Measurements from ENCODE around the gene BMP4.

BMP4 gene

GRCh38 chr14:53927171-53927570 lies 29.5 kb downstream of the BMP4 start:
- Histone ChIP-seq H3K56ac (ENCODE audit: low read length) (no peak overlapping the region), H4K5ac (ENCODE audit: low read length) (no peak overlapping the region), H3K4me1 (ENCODE audit: control insufficient read depth, low read depth, low read length) (no peaks in the 10 kb centered on the region), H3K79me1 (ENCODE audit: low read length) (no peaks in the 10 kb centered on the region), H3K9ac (ENCODE audit: low read length) (no peak overlapping the region), H2BK120ac (ENCODE audit: low read depth, low read length) (no peak overlapping the region), H3K27me3 (ENCODE audit: insufficient read depth, low read length, poor library complexity) (no peaks in the 10 kb centered on the region), H3K4me2 (ENCODE audit: low read length) (no peak overlapping the region), H4K8ac (ENCODE audit: low read depth, low read length) (peak overlapping the region; percentile 56), H3K4me3 (ENCODE audit: low read length) (no peak overlapping the region), H2BK5ac (ENCODE audit: low read length) (no peak overlapping the region), H3K23ac (ENCODE audit: low read length) (no peak overlapping the region), H3K36me3 (ENCODE audit: control insufficient read depth, insufficient read depth, low read length) (no peaks in the 10 kb centered on the region), H3K4ac (ENCODE audit: low read depth, low read length) (no peak overlapping the region), H3K18ac (ENCODE audit: low read length) (no peak overlapping the region), H3K27ac (ENCODE audit: low read depth, low read length) (no peak overlapping the region), H3K79me2 (ENCODE audit: control insufficient read depth, insufficient read depth, low read length) (no peaks in the 10 kb centered on the region), H2AK5ac (ENCODE audit: low read length) (no peak overlapping the region), H2BK15ac (replicated peaks; ENCODE audit: low read depth) (no peak overlapping the region)
- no CpG with 5 or more reads among the region's 5 CpGs for WGBS (ENCODE audit: extremely low coverage, insufficient coverage, low lambda C conversion rate)
- peak; percentile 87 for DNase-seq

- no peak overlapping the region for H3K4me2 ChIP-seq (ENCODE audit: low read length)
Observed at GRCh38 chr14:53925201-53925766, 31.3 kb downstream of the BMP4 start.

GRCh38 chr14:53924753-53925152 lies 31.9 kb downstream of the BMP4 start:
- Histone ChIP-seq H4K5ac (ENCODE audit: low read length) (no peak overlapping the region), H2BK15ac (replicated peaks; ENCODE audit: low read depth) (no peak overlapping the region), H3K4me3 (ENCODE audit: low read length) (no peak overlapping the region), H3K4me2 (ENCODE audit: low read length) (no peak overlapping the region), H3K18ac (ENCODE audit: low read length) (no peak overlapping the region), H3K27ac (ENCODE audit: low read depth, low read length) (no peak overlapping the region), H3K36me3 (ENCODE audit: control insufficient read depth, insufficient read depth, low read length) (no peaks in the 10 kb centered on the region), H3K79me1 (ENCODE audit: low read length) (no peaks in the 10 kb centered on the region), H3K4me1 (ENCODE audit: control insufficient read depth, low read depth, low read length) (no peaks in the 10 kb centered on the region), H3K27me3 (ENCODE audit: insufficient read depth, low read length, poor library complexity) (no peaks in the 10 kb centered on the region), H2AK5ac (ENCODE audit: low read length) (no peak overlapping the region), H2BK120ac (ENCODE audit: low read depth, low read length) (no peak overlapping the region), H2BK5ac (ENCODE audit: low read length) (no peak overlapping the region), H3K9ac (ENCODE audit: low read length) (no peak overlapping the region), H3K56ac (ENCODE audit: low read length) (no peak overlapping the region), H3K23ac (ENCODE audit: low read length) (no peak overlapping the region), H4K8ac (ENCODE audit: low read depth, low read length) (no peak overlapping the region), H3K79me2 (ENCODE audit: control insufficient read depth, insufficient read depth, low read length) (no peaks in the 10 kb centered on the region), H3K4ac (ENCODE audit: low read depth, low read length) (no peak overlapping the region)
- no CpG with 5 or more reads among the region's 4 CpGs for whole genome bisulfite sequencing (ENCODE audit: extremely low coverage, insufficient coverage, low lambda C conversion rate)
- DNase-seq, result no peak

More at GRCh38 chr14:53925201-53925766, 31.3 kb downstream of the BMP4 start:
- no peaks in the 10 kb centered on the region for H3K4me1 ChIP-seq (ENCODE audit: control insufficient read depth, low read depth, low read length)
- H3K18ac ChIP-seq (ENCODE audit: low read length), result no peak overlapping the region
- H3K56ac ChIP-seq (ENCODE audit: low read length), result no peak overlapping the region
- no peaks in the 10 kb centered on the region for H3K79me2 ChIP-seq (ENCODE audit: control insufficient read depth, insufficient read depth, low read length)
- H3K27ac ChIP-seq (ENCODE audit: low read depth, low read length), result no peak overlapping the region
- no peaks in the 10 kb centered on the region for H3K36me3 ChIP-seq (ENCODE audit: control insufficient read depth, insufficient read depth, low read length)
- no peak overlapping the region for H3K9ac ChIP-seq (ENCODE audit: low read length)
- no peak overlapping the region for H2AK5ac ChIP-seq (ENCODE audit: low read length)
- H2BK15ac ChIP-seq (replicated peaks; ENCODE audit: low read depth), result peak overlapping the region; percentile 64
- H2BK120ac ChIP-seq (ENCODE audit: low read depth, low read length), result no peak overlapping the region
- H3K4ac ChIP-seq (ENCODE audit: low read depth, low read length), result no peak overlapping the region
- WGBS (ENCODE audit: extremely low coverage, insufficient coverage, low lambda C conversion rate), result no CpG with 5 or more reads among the region's 6 CpGs
- H4K5ac ChIP-seq (ENCODE audit: low read length), result no peak overlapping the region
- H3K4me3 ChIP-seq (ENCODE audit: low read length), result no peak overlapping the region
- H3K79me1 ChIP-seq (ENCODE audit: low read length), result no peaks in the 10 kb centered on the region
- H3K27me3 ChIP-seq (ENCODE audit: insufficient read depth, low read length, poor library complexity), result no peaks in the 10 kb centered on the region
- no peak for DNase-seq
- no peak overlapping the region for H3K23ac ChIP-seq (ENCODE audit: low read length)
- H4K8ac ChIP-seq (ENCODE audit: low read depth, low read length), result no peak overlapping the region
- no peak overlapping the region for H2BK5ac ChIP-seq (ENCODE audit: low read length)

- Histone ChIP-seq H3K4me2 (ENCODE audit: low read length) (no peak overlapping the region), H2BK15ac (replicated peaks; ENCODE audit: low read depth) (no peak overlapping the region), H4K8ac (ENCODE audit: low read depth, low read length) (no peak overlapping the region), H3K18ac (ENCODE audit: low read length) (no peak overlapping the region), H2BK120ac (ENCODE audit: low read depth, low read length) (no peak overlapping the region), H3K79me1 (ENCODE audit: low read length) (no peaks in the 10 kb centered on the region), H3K56ac (ENCODE audit: low read length) (no peak overlapping the region), H2AK5ac (ENCODE audit: low read length) (no peak overlapping the region), H3K23ac (ENCODE audit: low read length) (no peak overlapping the region), H3K27ac (ENCODE audit: low read depth, low read length) (no peak overlapping the region), H3K4me3 (ENCODE audit: low read length) (no peak overlapping the region), H3K79me2 (ENCODE audit: control insufficient read depth, insufficient read depth, low read length) (no peaks in the 10 kb centered on the region), H3K4ac (ENCODE audit: low read depth, low read length) (no peak overlapping the region), H4K5ac (ENCODE audit: low read length) (no peak overlapping the region), H3K27me3 (ENCODE audit: insufficient read depth, low read length, poor library complexity) (no peaks in the 10 kb centered on the region), H2BK5ac (ENCODE audit: low read length) (no peak overlapping the region), H3K9ac (ENCODE audit: low read length) (no peak overlapping the region), H3K36me3 (ENCODE audit: control insufficient read depth, insufficient read depth, low read length) (no peaks in the 10 kb centered on the region), H3K4me1 (ENCODE audit: control insufficient read depth, low read depth, low read length) (no peaks in the 10 kb centered on the region)
- WGBS (ENCODE audit: extremely low coverage, insufficient coverage, low lambda C conversion rate), result no CpG with 5 or more reads among the region's 3 CpGs
- DNase-seq, result peak; percentile 44
Observed at GRCh38 chr14:53921027-53921426, 35.6 kb downstream of the BMP4 start.

GRCh38 chr14:53916239-53916638 lies 40.4 kb downstream of the BMP4 start:
- no peak overlapping the region for H4K5ac ChIP-seq (ENCODE audit: low read length)
- H3K23ac ChIP-seq (ENCODE audit: low read length), result no peak overlapping the region
- H3K18ac ChIP-seq (ENCODE audit: low read length), result no peak overlapping the region
- no peaks in the 10 kb centered on the region for H3K79me1 ChIP-seq (ENCODE audit: low read length)
- no peak overlapping the region for H3K27ac ChIP-seq (ENCODE audit: low read depth, low read length)
- H3K79me2 ChIP-seq (ENCODE audit: control insufficient read depth, insufficient read depth, low read length), result no peaks in the 10 kb centered on the region
- no CpG with 5 or more reads among the region's 1 CpG for WGBS (ENCODE audit: extremely low coverage, insufficient coverage, low lambda C conversion rate)
- no peak overlapping the region for H2BK15ac ChIP-seq (replicated peaks; ENCODE audit: low read depth)
- H3K36me3 ChIP-seq (ENCODE audit: control insufficient read depth, insufficient read depth, low read length), result no peaks in the 10 kb centered on the region
- no peak overlapping the region for H3K4ac ChIP-seq (ENCODE audit: low read depth, low read length)
- no peak overlapping the region for H4K8ac ChIP-seq (ENCODE audit: low read depth, low read length)
- no peak overlapping the region for H2AK5ac ChIP-seq (ENCODE audit: low read length)
- no peak overlapping the region for H3K56ac ChIP-seq (ENCODE audit: low read length)
- no peaks in the 10 kb centered on the region for H3K4me1 ChIP-seq (ENCODE audit: control insufficient read depth, low read depth, low read length)
- no peak overlapping the region for H2BK120ac ChIP-seq (ENCODE audit: low read depth, low read length)
- H3K4me2 ChIP-seq (ENCODE audit: low read length), result no peak overlapping the region
- no peak overlapping the region for H3K4me3 ChIP-seq (ENCODE audit: low read length)
- H3K27me3 ChIP-seq (ENCODE audit: insufficient read depth, low read length, poor library complexity), result no peaks in the 10 kb centered on the region
- no peak overlapping the region for H3K9ac ChIP-seq (ENCODE audit: low read length)
- H2BK5ac ChIP-seq (ENCODE audit: low read length), result no peak overlapping the region
- DNase-seq, result no peak

- Histone ChIP-seq H3K27ac (ENCODE audit: low read depth, low read length) (no peak overlapping the region), H4K8ac (ENCODE audit: low read depth, low read length) (no peak overlapping the region), H3K79me1 (ENCODE audit: low read length) (no peaks in the 10 kb centered on the region), H3K79me2 (ENCODE audit: control insufficient read depth, insufficient read depth, low read length) (no peaks in the 10 kb centered on the region), H3K36me3 (ENCODE audit: control insufficient read depth, insufficient read depth, low read length) (no peaks in the 10 kb centered on the region), H2BK15ac (replicated peaks; ENCODE audit: low read depth) (no peak overlapping the region), H3K4me1 (ENCODE audit: control insufficient read depth, low read depth, low read length) (no peaks in the 10 kb centered on the region), H3K27me3 (ENCODE audit: insufficient read depth, low read length, poor library complexity) (no peaks in the 10 kb centered on the region), H3K23ac (ENCODE audit: low read length) (no peak overlapping the region), H3K9ac (ENCODE audit: low read length) (no peak overlapping the region), H3K4me3 (ENCODE audit: low read length) (no peak overlapping the region), H3K4ac (ENCODE audit: low read depth, low read length) (no peak overlapping the region), H3K4me2 (ENCODE audit: low read length) (no peak overlapping the region), H2AK5ac (ENCODE audit: low read length) (no peak overlapping the region), H2BK5ac (ENCODE audit: low read length) (no peak overlapping the region), H2BK120ac (ENCODE audit: low read depth, low read length) (no peak overlapping the region), H3K56ac (ENCODE audit: low read length) (no peak overlapping the region), H3K18ac (ENCODE audit: low read length) (no peak overlapping the region), H4K5ac (ENCODE audit: low read length) (no peak overlapping the region)
- no CpG with 5 or more reads among the region's 4 CpGs for WGBS (ENCODE audit: extremely low coverage, insufficient coverage, low lambda C conversion rate)
- no peak for DNase-seq
Observed at GRCh38 chr14:53915364-53916014, 41.1 kb downstream of the BMP4 start.
